HepG2 (cell line): Measurements from ENCODE around the gene HLA-C.

Experiments
- FOXJ3 ChIP-seq: sonication (generic); formaldehyde crosslinking; IDR thresholded peaks from 2 replicates; pipeline ENCODE4 v1.4.0; 2020; ENCODE audit warnings: missing genetic modification reagents, mild to moderate bottlenecking, borderline replicate concordance
- KDM1A ChIP-seq: IDR thresholded peaks from 2 replicates; pipeline ENCODE4 v1.6.1; 2016; ENCODE audit warnings: missing compliant biosample characterization
- MAX ChIP-seq: IDR thresholded peaks from 2 replicates; pipeline ENCODE4 v1.6.1; 2012; ENCODE audit warnings: inconsistent platforms
- ZNF124 ChIP-seq: sonication (generic); formaldehyde crosslinking; IDR thresholded peaks from 2 replicates; pipeline ENCODE4 v1.4.0; 2020; ENCODE audit warnings: missing genetic modification reagents

- TF ChIP-seq FOXJ3 (CRISPR knock-in tag) (no peak), KDM1A (CRISPR knock-in tag) (no peak), ZNF124 (CRISPR knock-in tag) (no peak), MAX (no peak)
These were observed 28.4 kb downstream of the HLA-C start for GRCh38 chr6:31243508-31243907.
